MCF 10A (cell line): ENCODE results near the gene CRYL1. TPM values are rescaled to one million over a fixed set of nuclear protein-coding genes. Genes with fewer than 3 reads are reported as not detected.

Experiments used
- BruUV-seq: library from RNA; stranded (reverse); fragments of 400-500 nt; replicated peaks from 2 replicates; lab custom pipeline; 2021; lab: Mats Ljungman, UMichigan
- CTCF ChIA-PET: fragments of 300-600 bp; sonication (Branson Sonifier 250); formaldehyde crosslinking; extraction: SDS; loops from one replicate; lab custom pipeline; 2021; ENCODE audit warnings: antibody characterized with exemption, inconsistent platforms; lab: Yijun Ruan, JAX
- POLR2A ChIA-PET: fragments of 300-600, 350-650 bp; sonication (Branson Sonifier 250); formaldehyde crosslinking; extraction: SDS; loops from one replicate; lab custom pipeline; 2020; ENCODE audit warnings: antibody characterized with exemption, inconsistent platforms; lab: Yijun Ruan, JAX
- DNase-seq: peaks from one replicate; pipeline ENCODE4 v3.0.0-alpha.2; 2018; ENCODE audit not compliant: unreplicated experiment
- H3K27ac Mint-ChIP-seq: one replicate; pipeline ENCODE4 v1.8.0; 2022; ENCODE audit warnings: mild to moderate bottlenecking, low read depth, mixed read lengths; ENCODE audit not compliant: unreplicated experiment
- H3K27me3 Mint-ChIP-seq: one replicate; pipeline ENCODE4 v1.8.0; 2022; ENCODE audit warnings: mixed read lengths; ENCODE audit not compliant: insufficient read depth, unreplicated experiment
- H3K36me3 Mint-ChIP-seq: one replicate; pipeline ENCODE4 v1.8.0; 2022; ENCODE audit warnings: mild to moderate bottlenecking, moderate library complexity, mixed read lengths; ENCODE audit not compliant: insufficient read depth, unreplicated experiment
- H3K4me1 Mint-ChIP-seq: one replicate; pipeline ENCODE4 v1.8.0; 2022; ENCODE audit warnings: mixed read lengths; ENCODE audit not compliant: insufficient read depth, unreplicated experiment
- H3K4me3 Mint-ChIP-seq: one replicate; pipeline ENCODE4 v1.8.0; 2022; ENCODE audit warnings: mild to moderate bottlenecking, moderate library complexity, mixed read lengths; ENCODE audit not compliant: unreplicated experiment
- H3K9me3 Mint-ChIP-seq: one replicate; pipeline ENCODE4 v1.8.0; 2022; ENCODE audit warnings: mixed read lengths; ENCODE audit not compliant: unreplicated experiment
- CTCF ChIP-seq: fragments of 200-600 bp; IDR thresholded peaks from one replicate; pipeline ENCODE4 v1.8.0; 2022; ENCODE audit warnings: antibody characterized with exemption, mild to moderate bottlenecking; ENCODE audit not compliant: unreplicated experiment
- intact Hi-C: fragments of 100-400 bp; cut with micrococcal nuclease; formaldehyde crosslinking; loops from 2 replicates; pipeline ENCODE4 v1.14.1; 2022
- total RNA-seq: library from RNA; stranded (reverse); gene quantifications from 2 replicates; pipeline ENCODE4 v1.2.3, GENCODE V29; 2022

The CRYL1 gene
- total RNA-seq, 1 experiment from 2014 or later, result 15.1 TPM

GRCh38 chr13:20470136-20470535 is 55.5 kb downstream of the CRYL1 start:
- ChIA-PET POLR2A (interaction anchor here (0.7 kb wide), 1 partner anchor 520 kb away, joined by 3 read pairs; no protein-coding TSS in a partner anchor), CTCF (interaction anchor here (0.5 to 1.6 kb wide), 5 partner anchors 25 to 653 kb away, joined by 3 to 8 read pairs (median 4); no protein-coding TSS in a partner anchor)
- intact Hi-C loops, result no loop called here
- Mint-ChIP-seq H3K4me1 (peaks cover 15% of the 10 kb centered on the region), H3K4me3 (no peak overlapping the region), H3K27ac (no peak overlapping the region), H3K27me3 (no peaks in the 10 kb centered on the region), H3K36me3 (no peaks in the 10 kb centered on the region), H3K9me3 (no peaks in the 10 kb centered on the region)
- BruUV-seq, result no TSS peak
- no peak for TF ChIP-seq CTCF
- DNase-seq, result no peak

GRCh38 chr13:20466371-20466770 is 59.3 kb downstream of the CRYL1 start:
- POLR2A ChIA-PET, result interaction anchor here (1.7 kb wide), 1 partner anchor 276 kb away, joined by 5 read pairs; no protein-coding TSS in a partner anchor
- Mint-ChIP-seq H3K9me3 (no peaks in the 10 kb centered on the region), H3K4me1 (peaks cover 26% of the 10 kb centered on the region), H3K27ac (no peak overlapping the region), H3K4me3 (no peak overlapping the region), H3K36me3 (no peaks in the 10 kb centered on the region), H3K27me3 (no peaks in the 10 kb centered on the region)
- no TSS peak for BruUV-seq
- DNase-seq, result no peak
- CTCF ChIA-PET, result interaction anchor here (0.6 kb wide), 3 partner anchors 102 to 470 kb away, joined by 3 read pairs; no protein-coding TSS in a partner anchor
- TF ChIP-seq CTCF, result no peak
- intact Hi-C loops, result loop anchor here (5.0 kb wide), 1 partner anchor 44 kb away; no protein-coding TSS in a partner anchor

- no peak for TF ChIP-seq CTCF
- H3K36me3 Mint-ChIP-seq, result no peaks in the 10 kb centered on the region
- H3K27me3 Mint-ChIP-seq, result no peaks in the 10 kb centered on the region
- H3K4me3 Mint-ChIP-seq, result peak overlapping the region; percentile 62
- POLR2A ChIA-PET, result interaction anchor here (0.8 to 1.7 kb wide), 2 partner anchors 29 to 275 kb away, joined by 4 to 5 read pairs; no protein-coding TSS in a partner anchor
- peak overlapping the region; percentile 36 for H3K27ac Mint-ChIP-seq
- intact Hi-C loops, result loop anchor here (5.0 kb wide), 1 partner anchor 43 kb away; no protein-coding TSS in a partner anchor
- peaks cover 32% of the 10 kb centered on the region for H3K4me1 Mint-ChIP-seq
- CTCF ChIA-PET, result no interaction called here
- DNase-seq, result peak; percentile 88
- no peaks in the 10 kb centered on the region for H3K9me3 Mint-ChIP-seq
- BruUV-seq, result no TSS peak
These were observed 60.3 kb downstream of the CRYL1 start for GRCh38 chr13:20465218-20465879.

GRCh38 chr13:20462921-20463320 is 62.7 kb downstream of the CRYL1 start:
- intact Hi-C loops, result no loop called here
- no peak for TF ChIP-seq CTCF
- Mint-ChIP-seq H3K9me3 (no peaks in the 10 kb centered on the region), H3K4me3 (no peak overlapping the region), H3K36me3 (no peaks in the 10 kb centered on the region), H3K27ac (no peak overlapping the region), H3K4me1 (peaks cover 32% of the 10 kb centered on the region), H3K27me3 (no peaks in the 10 kb centered on the region)
- no peak for DNase-seq
- BruUV-seq, result no TSS peak
- ChIA-PET CTCF (interaction anchor here (0.7 kb wide), 1 partner anchor 31 kb away, joined by 4 read pairs; no protein-coding TSS in a partner anchor), POLR2A (no interaction called here)
